ENCODE results near the gene SPATA20. TPM values are rescaled to one million over a fixed set of nuclear protein-coding genes. Genes with fewer than 3 reads are reported as not detected.

The SPATA20 gene
- total RNA-seq, 8 experiments from 2014 or later, result 5.4 to 64.4 (median 25.4) TPM

DNA sequence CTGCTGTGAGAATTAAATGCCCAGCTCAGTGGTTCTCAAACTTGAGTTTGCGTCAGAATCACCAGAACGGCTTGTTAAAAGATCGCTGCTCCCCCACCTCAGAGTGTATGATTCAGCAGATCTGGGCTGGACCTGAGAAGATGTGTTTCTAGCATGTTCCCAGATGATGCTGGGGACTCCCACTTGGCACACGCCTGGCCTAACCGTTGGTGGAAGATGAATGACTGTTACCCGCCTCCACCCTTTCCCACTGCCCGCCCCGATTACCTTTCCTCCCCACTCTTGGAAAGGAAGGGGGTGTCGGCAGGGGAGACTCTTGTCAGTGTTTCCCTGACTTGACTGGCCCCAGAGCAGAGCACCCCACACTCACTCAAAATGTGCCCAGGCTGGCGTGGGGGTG lies 58.5 kb downstream of the SPATA20 start:
- ATAC-seq (replicated peaks in 6 of 8), result no peak
- H3K27ac ChIP-seq, result no peak overlapping the region
- H3K4me3 ChIP-seq, result no peak overlapping the region
- in situ Hi-C loops (cut with MboI; ENCODE audit: low pct_unique_long_range_greater_than_20kb in 2 of 9, low sequenced_read_pairs in 9 of 9, unreplicated experiment in 9 of 9), result no loop called here
- H3K4me1 ChIP-seq (replicated peaks in 1 of 2), result peaks cover 65 to 68% of the 10 kb centered on the region in 2 donors
- WGBS, 10 experiments, result 80 to 92% (median 88%) methylated on average over 1 to 9 of the region's 10 CpGs; no CpG with 5 or more reads in 6 of the 10 experiments

Other genes starting within 250 kb of the SPATA20 start
- gene XYLT2, start 201.0 kb upstream of the SPATA20 start, total RNA-seq, result 10 to 100 TPM in 5 of 8 experiments, 1 to 10 TPM in 3; 8.3 to 25.8 (median 10.9) TPM
- gene MRPL27, start 174.0 kb upstream of the SPATA20 start, total RNA-seq, result 100 to 1,000 TPM in 3 of 8 experiments, 10 to 100 TPM in 5; 54.3 to 138 (median 94.4) TPM
- 10 to 100 TPM in 2 of 8 experiments, 1 to 10 TPM in 5, under 1 TPM in 1; 0.66 to 14.5 (median 5.7) TPM for gene EME1, start 173.9 kb upstream of the SPATA20 start, total RNA-seq
- gene LRRC59, start 149.7 kb upstream of the SPATA20 start, total RNA-seq, result 100 to 1,000 TPM in 3 of 8 experiments, 10 to 100 TPM in 5; 44.5 to 143 (median 74.3) TPM
- gene ACSF2, start 121.0 kb upstream of the SPATA20 start, total RNA-seq, result 10 to 100 TPM in 3 of 8 experiments, 1 to 10 TPM in 5; 1.6 to 31.1 (median 5.6) TPM
- gene CHAD, start 78.3 kb upstream of the SPATA20 start, total RNA-seq, result 1 to 10 TPM in 3 of 8 experiments, under 1 TPM in 5; 0.11 to 3.0 (median 0.66) TPM
- 10 to 100 TPM; 13.0 to 44.7 (median 20.0) TPM for gene RSAD1, start 68.3 kb upstream of the SPATA20 start, total RNA-seq
- gene MYCBPAP, start 38.7 kb upstream of the SPATA20 start, total RNA-seq, result 1 to 10 TPM in 4 of 8 experiments, under 1 TPM in 3, not detected in 1; 0.71 to 2.8 (median 1.2) TPM
- gene EPN3, start 14.4 kb upstream of the SPATA20 start, total RNA-seq, result under 1 TPM; 0.16 to 0.90 (median 0.54) TPM
- gene CACNA1G, start 13.5 kb downstream of the SPATA20 start, total RNA-seq, result 1 to 10 TPM in 3 of 8 experiments, under 1 TPM in 5; 0.17 to 4.2 (median 0.62) TPM
- gene ABCC3, start 87.7 kb downstream of the SPATA20 start, total RNA-seq, result 10 to 100 TPM in 1 of 8 experiments, 1 to 10 TPM in 2, under 1 TPM in 4, not detected in 1; 0.27 to 21.6 (median 0.90) TPM
- 10 to 100 TPM; 12.8 to 43.6 (median 24.7) TPM for gene ANKRD40, start 160.7 kb downstream of the SPATA20 start, total RNA-seq
- gene LUC7L3, start 172.4 kb downstream of the SPATA20 start, total RNA-seq, result 100 to 1,000 TPM; 118 to 263 (median 161) TPM
- 1 to 10 TPM in 2 of 8 experiments, under 1 TPM in 6; 0.20 to 2.6 (median 0.63) TPM for gene ANKRD40CL, start 220.3 kb downstream of the SPATA20 start, total RNA-seq